Hematopoietic multipotent progenitor cell treated with erythropoietin and hydrocortisone succinate and interleukin-3 and kit ligand, for 15 days (in vitro differentiated cells): ENCODE measurements around the gene AAR2.
A peak's percentile ranks its signal among the peaks of the same experiment; 100 is the strongest.

ENCODE experiments used
- DNase-seq: peaks from one replicate; pipeline ENCODE4 v3.0.0-alpha.2; 2015; ENCODE audit warnings: low spot score

AAR2 gene, protein sequence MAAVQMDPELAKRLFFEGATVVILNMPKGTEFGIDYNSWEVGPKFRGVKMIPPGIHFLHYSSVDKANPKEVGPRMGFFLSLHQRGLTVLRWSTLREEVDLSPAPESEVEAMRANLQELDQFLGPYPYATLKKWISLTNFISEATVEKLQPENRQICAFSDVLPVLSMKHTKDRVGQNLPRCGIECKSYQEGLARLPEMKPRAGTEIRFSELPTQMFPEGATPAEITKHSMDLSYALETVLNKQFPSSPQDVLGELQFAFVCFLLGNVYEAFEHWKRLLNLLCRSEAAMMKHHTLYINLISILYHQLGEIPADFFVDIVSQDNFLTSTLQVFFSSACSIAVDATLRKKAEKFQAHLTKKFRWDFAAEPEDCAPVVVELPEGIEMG

DNA sequence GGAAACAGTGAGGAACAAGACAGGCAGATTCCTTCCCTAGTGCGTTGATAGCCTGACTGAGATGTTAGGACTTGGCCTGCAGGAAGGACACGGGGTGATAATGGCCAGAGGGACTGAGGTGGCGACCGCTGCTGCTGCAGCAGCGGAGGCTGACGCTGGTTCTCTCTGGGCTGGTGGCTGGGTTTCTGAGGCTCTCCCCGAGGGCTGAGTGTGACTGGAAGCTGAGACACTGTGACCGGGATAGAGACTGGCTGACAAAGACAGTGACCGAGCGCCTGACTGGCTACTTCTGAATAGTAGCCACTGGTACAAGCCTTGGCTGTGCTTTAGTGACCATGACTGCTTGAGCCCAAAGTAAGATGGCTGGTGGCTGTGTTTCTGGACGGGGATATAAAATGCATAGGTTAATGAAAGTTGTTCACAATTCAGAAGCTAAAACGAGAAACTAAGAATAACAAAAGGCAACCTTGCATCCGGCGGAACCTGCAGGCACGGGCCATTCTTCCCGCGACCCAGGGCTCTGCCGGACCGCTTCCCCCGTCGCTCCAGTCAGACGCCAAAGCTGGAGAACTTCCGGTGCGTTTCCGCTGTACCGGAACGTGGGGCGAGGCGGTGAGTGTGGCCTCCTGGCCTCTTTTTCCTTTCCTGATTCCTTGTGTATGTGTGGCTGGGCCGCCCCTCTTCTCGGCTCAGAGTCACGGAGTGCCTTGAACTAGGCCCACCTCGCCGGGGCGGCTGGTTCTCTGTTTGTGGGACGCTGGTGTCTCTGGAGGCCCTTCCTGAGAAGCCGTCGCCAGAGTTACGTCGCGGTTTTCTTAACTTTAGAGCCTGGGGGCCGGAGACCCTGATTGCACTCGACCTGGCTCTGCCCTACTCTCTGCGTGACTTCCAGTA, at the start of gene AAR2:
TSS of gene AAR2 (plus strand) at position 587 of the 894 bp plus-strand sequence. CDS start 3,391 bp downstream, outside the sequence.
- DNase-seq: peak; percentile 71

DNA sequence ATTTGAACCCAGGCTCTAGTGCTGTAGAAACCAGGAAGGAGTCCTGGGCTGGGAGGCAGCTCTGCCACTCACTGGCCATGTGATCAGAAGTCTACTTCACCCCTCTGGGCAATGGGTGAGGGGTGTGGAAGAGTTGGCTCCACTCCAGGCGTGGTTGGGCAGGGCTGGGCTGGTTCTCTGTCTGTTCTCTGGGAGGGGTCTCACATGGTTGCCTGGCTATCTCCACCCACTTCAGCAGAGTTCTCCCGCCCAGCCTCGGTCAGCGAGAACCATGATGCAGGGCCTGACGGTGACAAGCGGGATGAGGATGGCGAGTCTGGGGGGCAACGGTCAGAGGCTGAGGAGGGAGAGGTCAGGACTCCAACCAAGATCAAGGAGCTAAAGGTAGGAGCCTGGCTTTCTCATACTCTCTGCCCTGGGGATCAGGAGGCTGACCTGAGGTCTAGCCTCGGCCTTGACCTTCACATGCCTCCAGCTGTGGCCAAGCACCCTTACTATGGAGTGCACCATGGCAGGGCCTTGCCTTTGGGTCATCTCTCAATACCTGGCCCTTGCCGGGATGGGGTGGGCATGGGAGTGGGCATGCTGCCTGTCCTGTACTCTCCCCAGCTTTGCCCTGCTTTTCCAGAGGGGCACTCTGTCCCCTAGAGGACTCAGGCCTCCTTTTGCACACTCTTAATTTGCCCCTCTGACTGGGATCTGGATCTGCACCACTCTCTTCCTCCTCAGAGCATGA, 42.1 kb upstream of the AAR2 start:
- DNase-seq: no peak

DNA sequence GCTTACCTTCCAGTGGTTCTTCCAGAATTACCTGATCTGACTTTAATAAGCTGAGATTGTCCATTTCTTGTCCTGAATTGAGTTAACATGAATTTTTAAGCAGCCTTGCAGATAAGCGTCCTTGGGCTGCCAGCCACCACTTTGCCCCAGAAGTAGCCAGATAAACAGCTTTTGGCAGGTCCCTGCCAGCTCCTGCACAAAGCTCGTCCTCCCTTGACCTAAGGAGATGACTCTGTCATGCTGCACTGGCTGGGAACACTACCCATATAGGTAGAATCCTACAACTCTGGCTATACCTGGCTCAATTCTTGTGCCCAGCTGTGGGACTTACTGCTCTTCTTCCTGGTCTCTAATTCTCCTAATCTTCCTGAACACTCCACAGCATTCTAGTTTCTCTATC, 39.6 kb upstream of the AAR2 start:
- DNase-seq: no peak

DNA sequence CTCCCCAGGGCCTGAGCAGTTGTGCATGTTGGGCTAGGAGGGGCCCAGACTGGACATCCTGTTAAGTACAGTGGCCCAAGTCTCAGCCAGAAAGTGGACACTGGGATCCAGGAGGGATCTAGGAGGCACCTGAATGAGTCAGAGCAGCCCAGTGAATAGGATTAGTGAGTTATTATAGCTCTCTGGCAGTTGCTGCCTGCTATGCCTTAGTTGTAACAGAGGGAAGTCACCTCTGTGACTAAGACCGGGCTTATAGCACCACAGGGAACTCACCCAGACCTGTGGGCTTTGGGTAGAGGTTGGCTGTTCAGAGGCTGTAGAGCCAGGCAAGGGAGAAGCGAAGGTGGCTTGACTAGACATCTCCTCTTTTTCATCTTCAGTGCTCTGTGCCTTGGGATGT, 39.0 kb upstream of the AAR2 start:
- no peak for DNase-seq

DNA sequence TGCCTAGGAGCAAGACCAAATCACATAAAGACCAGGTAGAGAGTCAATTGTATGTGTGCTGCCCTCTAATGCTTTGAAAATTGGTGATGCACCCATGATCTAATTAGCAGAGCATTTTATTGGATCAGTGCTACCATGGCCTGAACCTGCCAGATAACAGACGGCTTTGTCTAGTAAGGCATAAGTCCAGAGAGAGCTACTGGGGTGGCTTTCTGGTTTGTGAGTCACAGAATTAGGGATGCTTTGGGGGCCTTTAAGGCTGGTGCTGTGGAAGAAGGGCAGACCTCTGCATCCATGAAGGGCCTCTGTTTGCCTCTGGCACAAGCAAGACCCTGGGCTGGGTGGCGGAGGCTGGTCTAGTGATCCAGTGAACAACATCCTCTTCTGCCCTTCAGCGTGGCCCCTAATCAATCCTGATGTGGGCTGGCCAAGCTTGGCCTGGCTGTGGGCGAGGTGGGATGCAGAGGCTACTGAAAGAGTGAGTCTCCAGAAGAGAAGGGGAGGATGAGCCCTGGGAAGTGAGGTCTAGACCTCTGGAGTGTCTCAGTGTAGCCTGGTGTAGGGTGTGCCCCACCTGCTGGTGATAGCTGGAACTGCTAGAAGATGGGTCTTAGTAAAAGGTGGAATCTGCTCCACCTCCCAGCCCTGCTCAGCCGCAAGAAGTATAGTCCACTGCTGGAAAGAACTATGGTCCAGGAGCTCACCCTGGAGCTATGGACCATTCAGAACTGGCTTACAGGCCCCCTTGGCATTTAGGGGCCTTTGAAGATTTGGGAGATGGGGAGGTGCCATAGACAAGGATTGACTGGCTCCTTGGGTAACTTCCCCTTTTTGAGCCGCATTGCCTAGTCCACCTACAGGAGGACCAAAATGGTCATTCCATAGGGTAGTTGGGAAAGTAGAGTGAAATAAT, 36.7 kb upstream of the AAR2 start:
- peak; percentile 67 for DNase-seq

- no peak for DNase-seq
Measured at GRCh38 chr20:36200451-36200850, 35.8 kb upstream of the AAR2 start.

GRCh38 chr20:36201198-36201597, 35.1 kb upstream of the AAR2 start:
- DNase-seq: no peak

DNA sequence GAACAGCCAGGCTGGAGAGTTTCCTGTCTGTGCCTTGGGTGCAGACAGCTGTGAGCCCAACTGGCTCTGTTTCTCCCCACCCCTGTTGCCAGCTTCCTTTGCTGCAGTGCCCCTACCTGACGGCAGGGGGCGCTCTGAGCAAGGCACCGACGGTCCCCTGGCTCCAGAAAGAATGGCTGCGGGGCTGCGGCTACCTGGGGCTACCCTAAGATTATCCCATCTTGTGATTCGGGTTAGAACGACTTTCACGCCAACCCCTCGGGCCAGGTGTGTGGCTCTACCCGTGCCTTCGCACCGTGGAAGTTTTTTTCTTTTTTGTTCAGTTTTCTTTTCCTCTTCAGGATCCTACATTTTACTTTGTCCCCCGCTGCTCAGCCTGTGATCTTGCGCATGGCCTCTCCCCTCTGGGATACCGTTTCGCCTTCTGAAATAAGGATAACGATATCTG, 33.4 kb upstream of the AAR2 start:
- DNase-seq: peak; percentile 70

GRCh38 chr20:36203861-36204260, 32.4 kb upstream of the AAR2 start:
- DNase-seq: no peak

DNA sequence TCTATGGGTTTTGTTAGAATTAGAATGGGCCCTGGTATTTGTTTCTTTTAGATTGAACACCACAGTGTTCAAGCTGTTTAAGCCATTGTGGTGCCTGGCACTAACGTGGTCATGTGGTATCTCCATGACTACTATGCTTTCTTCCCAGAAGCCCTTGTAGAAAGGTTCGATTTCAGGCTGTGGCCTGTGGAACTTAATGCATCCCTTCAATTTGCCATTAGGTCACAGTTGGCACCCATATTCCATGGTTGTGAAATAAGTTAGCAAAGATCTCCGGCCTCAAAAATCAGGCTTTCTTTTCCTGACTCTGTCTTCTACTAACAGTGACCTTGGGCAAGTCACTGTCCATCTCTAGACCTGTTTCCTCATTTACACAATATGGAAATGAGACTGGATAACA, 31.3 kb upstream of the AAR2 start:
- DNase-seq: no peak

DNA sequence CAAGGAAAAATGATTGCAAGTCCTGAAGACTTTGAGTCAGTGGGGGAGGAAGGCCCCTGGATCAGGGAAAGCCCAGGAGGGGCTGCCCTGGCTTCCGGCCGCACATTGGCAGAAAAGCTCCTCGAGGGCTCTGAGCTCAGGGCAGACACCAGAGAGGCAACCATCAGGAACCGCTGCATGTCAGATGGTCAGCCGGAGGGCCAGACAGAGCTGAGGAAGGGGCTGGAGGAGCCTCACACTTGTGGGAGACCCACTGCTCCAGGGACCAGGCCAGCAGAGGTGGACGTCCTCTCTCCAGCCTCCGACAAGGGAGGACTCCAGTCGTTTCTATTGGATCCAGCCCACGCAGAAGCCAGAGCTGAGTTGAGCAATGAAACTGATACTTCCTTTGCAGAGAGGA, 30.2 kb upstream of the AAR2 start:
- DNase-seq: no peak

DNA sequence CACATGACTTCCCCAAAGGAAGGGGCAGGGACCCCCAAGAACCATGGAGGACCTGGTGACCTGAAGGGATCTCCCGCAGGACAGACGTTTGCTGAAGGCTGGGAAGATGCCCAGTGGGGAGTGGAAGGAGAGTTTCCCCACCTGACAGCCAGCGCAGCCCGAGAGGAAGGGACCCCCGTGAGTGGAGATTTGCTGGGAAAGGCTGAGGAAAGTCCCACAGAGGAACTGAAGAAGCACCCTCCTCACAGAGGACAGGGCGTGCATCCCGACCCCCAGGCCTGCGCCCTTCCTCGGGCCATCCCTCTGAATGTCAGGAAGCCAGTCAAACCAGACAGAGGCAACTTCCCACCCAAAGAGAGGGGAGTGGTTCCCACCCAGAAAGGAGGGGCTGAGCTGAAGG, 29.6 kb upstream of the AAR2 start:
- DNase-seq: no peak

GRCh38 chr20:36207602-36208001, 28.7 kb upstream of the AAR2 start:
- DNase-seq: no peak

GRCh38 chr20:36208257-36208656, 28.0 kb upstream of the AAR2 start:
- DNase-seq: no peak

DNA sequence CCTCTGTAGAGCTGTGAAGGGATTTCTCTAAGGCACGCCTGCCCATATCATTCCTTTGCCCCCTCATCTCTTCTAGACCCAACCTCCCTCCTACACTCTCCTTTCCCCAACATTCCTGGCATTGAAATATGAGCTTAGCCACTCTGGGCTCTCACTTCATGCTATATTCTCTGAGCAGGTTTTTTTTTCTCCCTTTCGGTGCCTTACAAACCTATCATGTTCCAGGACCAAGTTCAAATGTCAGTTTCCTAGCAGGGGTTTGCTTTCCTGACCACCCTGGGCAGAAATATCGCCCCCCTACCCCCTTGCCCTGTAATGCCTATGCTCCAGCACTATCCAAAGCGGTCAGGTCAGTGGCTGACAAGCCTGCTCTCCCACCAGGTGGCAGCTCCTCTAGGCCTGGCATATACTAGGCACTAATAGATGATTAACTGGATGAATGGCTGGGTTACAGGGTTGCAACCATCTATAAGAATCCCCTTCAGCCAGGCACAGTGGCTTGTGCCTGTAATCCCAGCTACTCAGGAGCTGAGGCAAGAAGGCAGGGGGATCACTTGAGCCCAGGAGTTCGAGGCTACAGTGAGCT, 25.7 kb upstream of the AAR2 start:
- no peak for DNase-seq

DNA sequence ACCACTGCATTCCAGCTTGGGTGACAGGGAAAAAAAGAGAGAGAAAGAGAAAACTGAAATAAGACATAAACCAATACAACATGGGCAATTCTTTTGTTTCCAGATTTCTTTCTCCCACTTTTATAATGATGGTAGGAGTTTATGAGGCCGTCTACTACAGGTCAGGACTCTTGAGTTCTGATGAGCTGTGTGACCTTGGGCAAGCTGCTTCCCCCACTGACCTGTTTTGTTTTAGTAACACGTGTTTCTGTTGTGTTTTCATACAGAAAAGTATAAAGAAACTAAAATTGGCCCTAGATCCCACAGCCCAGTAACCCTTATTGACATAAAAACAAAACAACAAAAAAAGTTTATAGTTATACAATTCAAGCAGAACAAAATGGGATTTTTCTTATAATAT, 22.9 kb upstream of the AAR2 start:
- no peak for DNase-seq

DNA sequence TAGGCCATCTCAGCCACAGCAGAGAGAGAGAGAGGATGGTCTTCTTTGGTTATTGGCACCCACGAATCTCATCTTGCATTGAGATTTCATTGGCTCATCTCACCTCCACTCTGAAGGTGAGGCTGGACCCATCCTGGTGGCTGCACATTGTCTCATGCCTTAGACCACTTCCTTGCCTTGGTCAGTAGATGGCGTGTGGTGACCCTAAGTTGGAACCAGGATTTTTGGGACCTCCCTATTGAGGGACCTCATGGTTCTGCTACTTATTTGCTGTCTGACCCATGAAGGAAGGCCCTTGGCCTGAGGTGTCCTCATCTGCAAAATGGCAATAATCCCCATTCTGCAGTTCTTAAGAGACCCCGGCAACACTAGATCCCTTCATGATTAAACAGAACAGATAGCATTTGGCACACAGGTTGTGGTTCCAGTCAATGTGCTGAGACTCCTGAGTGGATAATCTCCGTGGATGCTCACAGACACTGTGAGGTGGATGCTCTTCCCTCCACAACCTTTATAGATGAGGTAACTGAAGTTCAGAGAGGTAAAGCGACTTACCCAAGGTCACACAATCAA, 21.5 kb upstream of the AAR2 start:
- DNase-seq: no peak

DNA sequence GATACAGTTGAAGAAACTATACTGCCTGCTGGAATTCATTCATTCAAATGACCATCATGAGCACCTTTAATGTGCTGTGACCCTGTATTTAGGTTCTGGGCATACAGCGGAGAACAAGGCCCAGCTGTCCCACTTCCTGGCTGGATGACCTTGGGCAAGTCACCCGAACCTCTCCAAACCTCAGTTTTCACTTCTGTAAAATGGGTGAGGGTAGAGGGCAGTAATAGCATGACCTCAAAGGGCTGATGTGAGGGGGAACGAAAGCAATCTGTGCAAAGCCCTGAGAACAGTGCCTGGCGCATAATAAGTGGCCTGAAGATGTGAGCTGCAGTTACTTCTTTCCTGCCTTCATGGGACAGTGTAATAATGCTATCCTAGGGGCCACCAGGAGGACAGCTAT, 20.5 kb upstream of the AAR2 start:
- DNase-seq: no peak

GRCh38 chr20:36216314-36217025, 19.8 kb upstream of the AAR2 start:
- DNase-seq: no peak

DNA sequence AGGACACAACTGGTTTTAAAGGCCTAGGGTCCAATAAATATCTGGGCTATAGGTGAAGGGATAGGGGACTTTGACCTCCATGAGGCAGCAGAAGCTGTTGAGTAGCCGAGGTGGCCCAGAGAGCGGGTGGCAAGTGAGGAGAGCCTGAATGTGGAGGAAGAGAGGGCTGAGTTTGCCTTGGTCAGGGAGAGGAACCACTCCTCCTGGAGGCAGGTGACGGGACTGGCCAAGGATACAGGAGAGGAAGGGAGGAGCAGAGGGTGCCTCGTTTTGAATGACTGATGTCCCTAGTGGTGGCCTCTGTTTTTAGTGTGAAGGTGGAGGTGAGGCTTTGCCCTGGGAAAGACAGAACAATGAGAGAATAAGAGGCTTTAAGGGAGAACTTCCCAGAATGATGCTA, 19.1 kb upstream of the AAR2 start:
- no peak for DNase-seq
